GM19043 (cell line): ENCODE data around the gene FSHR.
A peak's percentile ranks its signal among the peaks of the same experiment; 100 is the strongest.

Experiments used
- ATAC-seq: cut with Tn5 transposase; IDR thresholded peaks from one replicate; pipeline ENCODE4 v1.9.1; 2021; ENCODE audit warnings: low read depth; ENCODE audit not compliant: unreplicated experiment

Gene FSHR

GRCh38 chr2:49154140-49154539 lies at the start of gene FSHR:
TSS of gene FSHR (minus strand) at chr2:49154515. CDS start at chr2:49154417, 98 bp downstream.
- ATAC-seq = no peak

- no peak for ATAC-seq
Observed at GRCh38 chr2:49199266-49199665, 45.0 kb upstream of the FSHR start.

- ATAC-seq = no peak
Observed at GRCh38 chr2:49194701-49195100, 40.4 kb upstream of the FSHR start.

- ATAC-seq = no peak
Observed at GRCh38 chr2:49192036-49192435, 37.7 kb upstream of the FSHR start.

- ATAC-seq = no peak
Observed at GRCh38 chr2:49189512-49190225, 35.4 kb upstream of the FSHR start.

GRCh38 chr2:49186050-49186648 lies 31.8 kb upstream of the FSHR start:
- ATAC-seq = no peak

GRCh38 chr2:49178656-49179055 lies 24.3 kb upstream of the FSHR start:
- no peak for ATAC-seq

GRCh38 chr2:49177194-49177593 lies 22.9 kb upstream of the FSHR start:
- ATAC-seq = no peak

- no peak for ATAC-seq
Observed at GRCh38 chr2:49175831-49176230, 21.5 kb upstream of the FSHR start.

GRCh38 chr2:49174750-49175149 lies 20.4 kb upstream of the FSHR start:
- ATAC-seq = no peak

- no peak for ATAC-seq
Observed at GRCh38 chr2:49167131-49167530, 12.8 kb upstream of the FSHR start.

- ATAC-seq = no peak
Observed at GRCh38 chr2:49165662-49166061, 11.3 kb upstream of the FSHR start.

GRCh38 chr2:49164729-49165128 lies 10.4 kb upstream of the FSHR start:
- ATAC-seq = no peak

GRCh38 chr2:49162151-49162550 lies 7.8 kb upstream of the FSHR start:
- no peak for ATAC-seq

GRCh38 chr2:49154891-49155290 lies 576 bp upstream of the FSHR start:
- no peak for ATAC-seq

GRCh38 chr2:49153252-49153651 lies 1.1 kb downstream of the FSHR start:
- no peak for ATAC-seq

- ATAC-seq = no peak
Observed at GRCh38 chr2:49152824-49153223, 1.5 kb downstream of the FSHR start.

GRCh38 chr2:49146401-49146800 lies 7.9 kb downstream of the FSHR start:
- ATAC-seq = no peak

GRCh38 chr2:49131801-49132200 lies 22.5 kb downstream of the FSHR start:
- no peak for ATAC-seq

- ATAC-seq = peak; percentile 85
Observed at GRCh38 chr2:49129034-49129433, 25.3 kb downstream of the FSHR start.

- no peak for ATAC-seq
Observed at GRCh38 chr2:49123600-49123999, 30.7 kb downstream of the FSHR start.

- ATAC-seq = no peak
Observed at GRCh38 chr2:49122107-49122506, 32.2 kb downstream of the FSHR start.
